Hepatocyte (in vitro differentiated cells): ENCODE results near the gene ACP1.

Experiments used
- EZH2phosphoT487 ChIP-seq: fragments of 200-600 bp; sonication (generic); IDR thresholded peaks from one replicate; pipeline ENCODE4 v1.6.1; 2018; ENCODE audit warnings: antibody characterized with exemption, mild to moderate bottlenecking, low read depth, moderate library complexity; ENCODE audit not compliant: unreplicated experiment, severe bottlenecking
- TF ChIP-seq, protein P1 (sequence below): fragments of 200-600 bp; sonication (generic); IDR thresholded peaks from 2 replicates; pipeline ENCODE4 v1.5.1; 2016; ENCODE audit warnings: antibody characterized with exemption, mild to moderate bottlenecking; ENCODE audit not compliant: poor library complexity

DNA sequence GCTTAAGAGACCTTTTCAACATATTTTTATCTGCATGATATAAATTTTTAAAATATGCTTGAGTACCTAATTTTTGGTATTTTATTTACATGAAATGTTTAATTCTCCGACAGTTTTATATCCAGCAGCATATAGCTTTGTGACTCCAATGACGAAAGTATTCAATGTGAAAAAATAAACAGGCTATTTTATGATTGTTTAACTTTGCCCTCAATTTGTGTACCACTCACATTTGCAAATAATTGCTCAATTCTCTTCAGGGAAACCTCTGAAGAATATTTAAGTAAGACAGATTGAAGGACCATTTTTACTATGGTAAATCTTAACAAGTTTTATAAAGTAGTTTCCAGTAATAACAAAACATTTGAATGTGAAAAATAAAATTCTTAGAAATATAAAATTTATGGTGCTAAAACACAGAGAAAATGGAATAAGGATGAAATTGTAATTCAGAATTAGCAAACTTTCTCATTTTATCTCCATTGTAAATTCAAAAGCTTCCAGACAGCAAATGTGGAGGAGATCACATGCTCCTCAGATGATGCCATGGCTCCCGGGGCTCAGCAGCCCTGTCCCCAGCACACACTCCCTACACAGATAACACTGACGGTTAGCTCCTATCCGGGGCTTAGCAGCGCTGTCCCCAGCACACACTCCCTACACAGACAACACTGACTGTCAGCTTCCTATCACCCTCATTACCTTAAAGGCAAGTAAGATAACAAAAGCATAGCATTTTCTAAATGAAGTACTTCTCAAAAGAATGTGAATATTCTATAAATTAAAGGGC, 40.6 kb upstream of the ACP1 start:
- no peak for TF ChIP-seq EZH2phosphoT487
- TF ChIP-seq, protein P1, sequence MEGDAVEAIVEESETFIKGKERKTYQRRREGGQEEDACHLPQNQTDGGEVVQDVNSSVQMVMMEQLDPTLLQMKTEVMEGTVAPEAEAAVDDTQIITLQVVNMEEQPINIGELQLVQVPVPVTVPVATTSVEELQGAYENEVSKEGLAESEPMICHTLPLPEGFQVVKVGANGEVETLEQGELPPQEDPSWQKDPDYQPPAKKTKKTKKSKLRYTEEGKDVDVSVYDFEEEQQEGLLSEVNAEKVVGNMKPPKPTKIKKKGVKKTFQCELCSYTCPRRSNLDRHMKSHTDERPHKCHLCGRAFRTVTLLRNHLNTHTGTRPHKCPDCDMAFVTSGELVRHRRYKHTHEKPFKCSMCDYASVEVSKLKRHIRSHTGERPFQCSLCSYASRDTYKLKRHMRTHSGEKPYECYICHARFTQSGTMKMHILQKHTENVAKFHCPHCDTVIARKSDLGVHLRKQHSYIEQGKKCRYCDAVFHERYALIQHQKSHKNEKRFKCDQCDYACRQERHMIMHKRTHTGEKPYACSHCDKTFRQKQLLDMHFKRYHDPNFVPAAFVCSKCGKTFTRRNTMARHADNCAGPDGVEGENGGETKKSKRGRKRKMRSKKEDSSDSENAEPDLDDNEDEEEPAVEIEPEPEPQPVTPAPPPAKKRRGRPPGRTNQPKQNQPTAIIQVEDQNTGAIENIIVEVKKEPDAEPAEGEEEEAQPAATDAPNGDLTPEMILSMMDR, result no peak
